ENCODE measurements around the gene PTPRM.

The PTPRM gene

GRCh38 chr18:8341481-8342230 lies 774.5 kb downstream of the PTPRM start:
- ChIA-PET CTCF (interaction anchor here (0.5 kb wide), 1 partner anchor 570 kb away, joined by 4 read pairs; no protein-coding TSS in a partner anchor), POLR2A (no interaction called here)
- Histone ChIP-seq H3K4me1 (ENCODE audit: control insufficient read depth, insufficient read depth, low read length) (no peaks in the 10 kb centered on the region), H3K36me3 (ENCODE audit: control insufficient read depth in 2 of 2, insufficient read depth in 1 of 2, low read length in 2 of 2) (no peaks in the 10 kb centered on the region), H3K9me3 (ENCODE audit: control insufficient read depth, insufficient read depth, low read depth, low read length) (no peaks in the 10 kb centered on the region), H3K27ac (ENCODE audit: extremely low read depth, low read depth, low read length) (no peak overlapping the region), H3K4me3 (ENCODE audit: low read depth, low read length) (no peak overlapping the region)
- TF ChIP-seq ZNF654 (tag by site-specific recombination; IDR thresholded peaks at IDR 0.05; ENCODE audit: low read depth): no peak
- TF ChIP-seq YY1 (tag by site-specific recombination; IDR thresholded peaks at IDR 0.05): no peak
- no peak for TF ChIP-seq GLIS2 (tag by site-specific recombination; IDR thresholded peaks at IDR 0.05)
- TF ChIP-seq ZNF423 (tag by site-specific recombination; IDR thresholded peaks at IDR 0.05): no peak
- TF ChIP-seq KLF17 (tag by site-specific recombination; IDR thresholded peaks at IDR 0.05): no peak
- no peak for TF ChIP-seq ZNF311 (tag by site-specific recombination; IDR thresholded peaks at IDR 0.05; ENCODE audit: borderline replicate concordance)

- POLR2A ChIA-PET: no interaction called here
- H3K36me3 ChIP-seq (ENCODE audit: control insufficient read depth in 2 of 2, insufficient read depth in 1 of 2, low read length in 2 of 2): no peaks in the 10 kb centered on the region
- no peak overlapping the region for H3K27ac ChIP-seq (ENCODE audit: extremely low read depth, low read depth, low read length)
- CTCF ChIA-PET: interaction anchor here (0.6 to 1.0 kb wide), 2 partner anchors 42 to 1095 kb away, joined by 3 read pairs; no protein-coding TSS in a partner anchor
- no peaks in the 10 kb centered on the region for H3K9me3 ChIP-seq (ENCODE audit: control insufficient read depth, insufficient read depth, low read depth, low read length)
- H3K4me3 ChIP-seq (ENCODE audit: low read depth, low read length): no peak overlapping the region
- TF ChIP-seq AEBP2 (tag by site-specific recombination; IDR thresholded peaks at IDR 0.05; ENCODE audit: borderline replicate concordance) (no peak), TRIM28 (IDR thresholded peaks at IDR 0.05; ENCODE audit: borderline replicate concordance, low read length) (no peak), CTCF (tag by site-specific recombination; IDR thresholded peaks at IDR 0.05) (no peak), ZNF639 (tag by site-specific recombination; IDR thresholded peaks at IDR 0.05) (no peak), ZNF138 (tag by site-specific recombination; IDR thresholded peaks at IDR 0.05; ENCODE audit: borderline replicate concordance) (no peak), ZNF600 (tag by site-specific recombination; IDR thresholded peaks at IDR 0.05) (no peak), ZNF133 (tag by site-specific recombination; IDR thresholded peaks at IDR 0.05) (no peak), ZBTB44 (tag by site-specific recombination; IDR thresholded peaks at IDR 0.05) (no peak), SALL2 (tag by site-specific recombination; IDR thresholded peaks at IDR 0.05; ENCODE audit: borderline replicate concordance) (no peak), ZNF169 (tag by site-specific recombination; IDR thresholded peaks at IDR 0.05) (no peak)
- H3K4me1 ChIP-seq (ENCODE audit: control insufficient read depth, insufficient read depth, low read length): no peaks in the 10 kb centered on the region
These were observed 781.1 kb downstream of the PTPRM start for GRCh38 chr18:8348051-8348720.

Measured in HEK293 (cell line).